ENCODE data around the gene CA10.

Gene CA10

DNA sequence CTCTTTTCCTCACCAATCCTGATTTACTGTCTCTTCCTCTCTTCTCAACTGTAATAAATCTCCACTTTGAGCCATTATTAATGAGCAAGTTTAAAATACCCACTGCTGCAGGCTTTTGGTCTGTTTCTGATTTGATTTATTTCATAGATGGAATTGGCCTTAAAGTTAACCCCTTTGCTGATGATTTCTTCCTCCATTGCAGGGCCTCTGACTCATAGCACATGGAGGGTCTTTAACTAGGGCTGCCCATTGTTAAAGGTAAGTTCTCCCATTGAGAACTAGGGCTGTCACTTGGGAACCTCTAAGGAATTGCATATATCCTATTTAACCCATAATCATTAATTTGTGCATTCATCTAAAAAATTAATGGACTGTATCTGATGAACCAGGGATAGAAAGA, 221.2 kb downstream of the CA10 start:
- TF ChIP-seq, protein P1, sequence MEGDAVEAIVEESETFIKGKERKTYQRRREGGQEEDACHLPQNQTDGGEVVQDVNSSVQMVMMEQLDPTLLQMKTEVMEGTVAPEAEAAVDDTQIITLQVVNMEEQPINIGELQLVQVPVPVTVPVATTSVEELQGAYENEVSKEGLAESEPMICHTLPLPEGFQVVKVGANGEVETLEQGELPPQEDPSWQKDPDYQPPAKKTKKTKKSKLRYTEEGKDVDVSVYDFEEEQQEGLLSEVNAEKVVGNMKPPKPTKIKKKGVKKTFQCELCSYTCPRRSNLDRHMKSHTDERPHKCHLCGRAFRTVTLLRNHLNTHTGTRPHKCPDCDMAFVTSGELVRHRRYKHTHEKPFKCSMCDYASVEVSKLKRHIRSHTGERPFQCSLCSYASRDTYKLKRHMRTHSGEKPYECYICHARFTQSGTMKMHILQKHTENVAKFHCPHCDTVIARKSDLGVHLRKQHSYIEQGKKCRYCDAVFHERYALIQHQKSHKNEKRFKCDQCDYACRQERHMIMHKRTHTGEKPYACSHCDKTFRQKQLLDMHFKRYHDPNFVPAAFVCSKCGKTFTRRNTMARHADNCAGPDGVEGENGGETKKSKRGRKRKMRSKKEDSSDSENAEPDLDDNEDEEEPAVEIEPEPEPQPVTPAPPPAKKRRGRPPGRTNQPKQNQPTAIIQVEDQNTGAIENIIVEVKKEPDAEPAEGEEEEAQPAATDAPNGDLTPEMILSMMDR (IDR thresholded peaks at IDR 0.05; ENCODE audit: low read depth, low read length), result no peak
- no peak overlapping the region for H3K4me3 ChIP-seq (ENCODE audit: low read depth, low read length)

DNA sequence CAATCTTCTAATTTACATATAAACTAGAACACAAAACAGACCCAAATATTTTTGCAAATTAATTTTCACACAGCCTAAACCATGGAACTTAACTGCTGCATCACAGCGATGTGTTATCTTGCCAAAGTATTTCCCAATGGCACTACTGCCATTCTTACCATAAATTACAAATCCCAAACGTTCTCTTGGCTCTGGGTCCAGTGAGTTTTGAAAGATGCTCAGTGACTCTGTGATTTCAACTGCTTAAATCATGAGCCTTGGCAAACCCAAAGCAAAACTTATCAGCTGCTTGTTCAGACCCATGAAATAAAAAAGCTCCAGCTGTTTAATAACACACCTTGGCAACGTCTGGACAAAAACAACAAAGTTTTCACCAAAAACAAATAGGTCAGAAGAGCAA, 223.0 kb downstream of the CA10 start:
- TF ChIP-seq, protein P1 (IDR thresholded peaks at IDR 0.05; ENCODE audit: low read depth, low read length), result no peak
- H3K4me3 ChIP-seq (ENCODE audit: low read depth, low read length), result no peak overlapping the region

DNA sequence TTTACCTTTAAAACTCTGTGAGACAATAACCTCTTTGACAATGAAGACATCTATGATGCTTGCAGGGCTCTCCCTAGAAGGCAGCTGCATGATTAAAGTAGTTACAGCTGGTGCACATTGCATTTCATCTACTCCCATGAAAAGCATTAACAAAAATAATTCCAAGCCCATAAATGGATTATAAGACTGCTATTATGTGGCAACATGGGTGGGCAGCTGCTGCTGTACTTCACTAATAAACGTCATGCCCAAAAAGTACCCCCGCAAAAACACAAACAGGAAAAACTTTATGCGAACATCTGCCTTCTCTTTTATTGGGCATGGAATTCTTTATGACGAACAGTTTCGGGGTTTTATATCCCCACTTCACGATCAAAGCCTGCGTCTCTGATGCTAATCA, 224.9 kb downstream of the CA10 start:
- no peak overlapping the region for H3K4me3 ChIP-seq (ENCODE audit: low read depth, low read length)
- TF ChIP-seq, protein P1 (IDR thresholded peaks at IDR 0.05; ENCODE audit: low read depth, low read length), result no peak

DNA sequence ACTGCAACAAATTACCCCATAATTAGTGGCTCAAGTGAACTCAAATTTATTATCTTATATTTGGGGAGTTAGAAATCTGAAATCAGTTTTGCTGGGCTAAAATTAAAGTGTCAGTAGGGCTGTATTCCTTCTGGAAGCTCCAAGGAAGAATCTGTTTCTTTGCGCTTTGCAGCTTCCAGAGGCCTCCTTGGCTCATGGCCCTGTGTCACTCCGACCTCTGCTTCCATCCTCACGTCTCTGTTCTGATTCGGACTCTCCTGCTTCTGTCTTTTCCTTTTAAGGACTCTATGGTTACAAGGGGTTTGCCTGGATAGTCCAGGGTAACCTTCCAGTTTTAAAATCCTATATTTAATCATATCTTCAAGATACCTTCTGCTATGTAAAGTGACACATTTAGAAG, 232.1 kb downstream of the CA10 start:
- no peak overlapping the region for H3K4me3 ChIP-seq (ENCODE audit: low read depth, low read length)
- TF ChIP-seq, protein P1 (IDR thresholded peaks at IDR 0.05; ENCODE audit: low read depth, low read length), result no peak

DNA sequence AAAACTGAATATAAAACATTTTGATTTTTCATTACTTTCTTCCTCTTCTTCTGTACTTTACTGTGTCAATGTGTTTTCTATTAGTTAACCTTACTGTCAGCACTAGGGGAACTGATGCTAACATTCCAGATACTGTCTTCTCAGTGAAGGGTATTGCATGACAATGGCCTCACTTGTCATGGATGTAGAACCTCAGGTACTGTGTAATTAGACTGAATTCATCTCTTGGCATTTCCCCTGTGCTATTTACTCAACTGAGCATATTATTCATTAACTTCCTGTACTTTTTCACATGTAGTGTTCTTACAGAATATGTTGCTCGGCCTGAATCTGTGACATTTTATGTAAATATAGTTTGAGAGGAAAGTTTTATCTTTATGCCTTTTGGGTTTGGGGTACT, 237.0 kb downstream of the CA10 start:
- TF ChIP-seq, protein P1 (IDR thresholded peaks at IDR 0.05; ENCODE audit: low read depth, low read length), result no peak
- H3K4me3 ChIP-seq (ENCODE audit: low read depth, low read length), result no peak overlapping the region

DNA sequence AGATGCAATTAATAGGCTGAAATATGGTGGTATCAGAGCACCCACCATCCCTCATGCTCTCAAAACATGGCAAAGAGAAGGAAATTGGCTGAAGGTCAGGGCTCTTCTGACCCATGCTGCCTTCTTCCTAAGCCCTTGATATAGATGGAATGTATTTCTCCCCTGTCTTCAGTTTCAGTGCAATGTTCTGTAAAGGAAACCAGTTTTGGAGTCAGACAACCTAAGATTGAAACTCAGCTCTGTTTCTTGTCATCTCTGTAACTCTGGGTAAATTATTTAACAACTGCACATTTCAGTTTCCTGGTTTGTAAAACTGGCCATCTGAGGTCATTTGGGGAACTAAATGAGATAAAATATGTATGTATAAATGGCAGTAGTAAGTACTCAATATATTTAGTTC, 243.9 kb downstream of the CA10 start:
- H3K4me3 ChIP-seq (ENCODE audit: low read depth, low read length), result no peak overlapping the region
- TF ChIP-seq, protein P1 (IDR thresholded peaks at IDR 0.05; ENCODE audit: low read depth, low read length), result no peak

DNA sequence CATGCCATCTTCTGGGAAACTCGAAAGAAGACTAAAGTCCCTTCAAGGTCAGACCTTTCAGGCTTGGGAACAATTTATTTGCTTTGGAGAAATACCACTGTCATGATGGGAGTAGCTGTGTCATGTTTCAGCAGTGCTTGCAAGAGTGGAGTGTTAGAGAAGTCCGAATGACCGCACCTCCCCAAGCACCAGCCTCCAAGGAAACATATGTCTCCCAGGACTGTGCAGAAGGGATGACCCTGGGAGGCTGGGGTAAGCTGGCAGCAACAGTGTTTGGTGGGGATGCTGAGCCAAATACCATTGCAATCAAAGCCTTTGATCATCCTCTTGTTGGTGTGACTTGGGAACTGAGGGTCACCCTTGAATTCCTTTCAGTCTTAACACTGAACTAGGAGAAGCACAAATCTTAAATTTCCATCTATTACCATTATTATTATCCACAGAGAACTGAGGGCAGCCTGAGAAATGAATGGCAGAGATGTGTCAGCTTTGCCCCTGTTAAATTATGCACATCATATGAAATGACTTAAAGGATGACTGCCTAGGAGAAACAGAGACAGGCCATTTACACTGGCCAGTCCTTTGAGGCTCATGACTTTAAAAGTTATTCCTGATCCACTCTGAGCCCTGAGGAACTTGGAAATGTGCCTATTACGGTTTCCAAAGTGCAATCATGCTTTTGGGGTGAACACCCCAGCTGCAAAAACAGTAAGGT, 244.9 kb downstream of the CA10 start:
- H3K4me3 ChIP-seq (ENCODE audit: low read depth, low read length), result no peak overlapping the region
- TF ChIP-seq, protein P1 (IDR thresholded peaks at IDR 0.05; ENCODE audit: low read depth, low read length), result no peak

All from WI38 (cell line).